GM19240 (cell line): ENCODE data around the gene CDC42SE1.
A peak's percentile ranks its signal among the peaks of the same experiment; 100 is the strongest.

Experiments
- DNase-seq: peaks from one replicate; pipeline ENCODE4 v3.0.0; 2011; ENCODE audit warnings: low spot score; ENCODE audit not compliant: insufficient read length

The CDC42SE1 gene

GRCh38 chr1:151054971-151055547, 4.4 kb downstream of the CDC42SE1 start:
- no peak for DNase-seq

- no peak for DNase-seq
These were observed 7.9 kb downstream of the CDC42SE1 start for GRCh38 chr1:151051356-151052009.

DNA sequence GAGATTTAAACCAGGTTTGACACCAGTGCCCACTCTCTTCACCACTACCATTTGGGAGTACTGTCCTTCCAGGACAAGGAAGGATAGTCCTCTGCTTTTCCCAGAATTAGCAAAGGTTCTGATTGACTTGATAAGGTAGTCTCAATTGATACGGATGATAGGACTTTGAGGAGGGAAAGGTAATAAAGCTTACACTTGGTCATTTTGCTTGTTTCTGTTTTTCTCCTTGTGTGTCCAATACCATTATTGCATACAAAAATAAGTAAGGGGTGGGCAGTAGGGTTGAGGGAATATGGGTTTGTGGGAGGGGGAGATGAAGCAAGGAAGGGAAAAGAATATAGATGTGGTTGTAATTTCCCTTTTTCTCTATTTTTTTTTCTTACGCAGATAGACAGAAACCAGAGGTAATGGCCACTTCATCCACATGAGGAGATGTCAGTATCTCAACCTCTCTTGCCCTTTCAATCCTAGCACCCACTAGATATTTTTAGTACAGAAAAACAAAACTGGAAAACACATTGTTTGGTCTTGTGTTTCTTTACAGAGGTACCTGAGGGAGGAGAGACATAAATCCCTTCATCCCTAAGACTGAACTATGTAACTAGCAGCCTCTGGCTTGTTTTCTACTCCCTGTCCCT, 9.3 kb downstream of the CDC42SE1 start:
- no peak for DNase-seq

- no peak for DNase-seq
These were observed 10.0 kb downstream of the CDC42SE1 start for GRCh38 chr1:151049458-151049857.

GRCh38 chr1:151048645-151049032, 10.8 kb downstream of the CDC42SE1 start:
- DNase-seq: no peak

DNA sequence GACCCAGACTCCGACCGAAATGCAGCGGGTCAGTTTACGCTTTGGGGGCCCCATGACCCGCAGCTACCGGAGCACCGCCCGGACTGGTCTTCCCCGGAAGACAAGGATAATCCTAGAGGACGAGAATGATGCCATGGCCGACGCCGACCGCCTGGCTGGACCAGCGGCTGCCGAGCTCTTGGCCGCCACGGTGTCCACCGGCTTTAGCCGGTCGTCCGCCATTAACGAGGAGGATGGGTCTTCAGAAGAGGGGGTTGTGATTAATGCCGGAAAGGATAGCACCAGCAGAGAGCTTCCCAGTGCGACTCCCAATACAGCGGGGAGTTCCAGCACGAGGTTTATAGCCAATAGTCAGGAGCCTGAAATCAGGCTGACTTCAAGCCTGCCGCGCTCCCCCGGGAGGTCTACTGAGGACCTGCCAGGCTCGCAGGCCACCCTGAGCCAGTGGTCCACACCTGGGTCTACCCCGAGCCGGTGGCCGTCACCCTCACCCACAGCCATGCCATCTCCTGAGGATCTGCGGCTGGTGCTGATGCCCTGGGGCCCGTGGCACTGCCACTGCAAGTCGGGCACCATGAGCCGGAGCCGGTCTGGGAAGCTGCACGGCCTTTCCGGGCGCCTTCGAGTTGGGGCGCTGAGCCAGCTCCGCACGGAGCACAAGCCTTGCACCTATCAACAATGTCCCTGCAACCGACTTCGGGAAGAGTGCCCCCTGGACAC, 11.3 kb downstream of the CDC42SE1 start:
- DNase-seq: peak; percentile 38

- DNase-seq: peak; percentile 35
These were observed 11.9 kb downstream of the CDC42SE1 start, which contains the start of gene C1orf56 for GRCh38 chr1:151047591-151047924. TSS of gene C1orf56 (plus strand) at chr1:151047751. CDS start at chr1:151047848, 97 bp downstream.

- DNase-seq: no peak
These were observed 16.3 kb downstream of the CDC42SE1 start for GRCh38 chr1:151043163-151043562.

GRCh38 chr1:151039521-151039920, 19.9 kb downstream of the CDC42SE1 start:
- DNase-seq: no peak

- DNase-seq: no peak
These were observed 22.4 kb downstream of the CDC42SE1 start for GRCh38 chr1:151037032-151037431.

GRCh38 chr1:151036356-151036755, 23.1 kb downstream of the CDC42SE1 start, which contains the start of gene BNIPL:
TSS of gene BNIPL (plus strand) at chr1:151036586. CDS start at chr1:151036726, 140 bp downstream.
- no peak for DNase-seq

GRCh38 chr1:151035167-151035566, 24.3 kb downstream of the CDC42SE1 start:
- no peak for DNase-seq

- DNase-seq: no peak
These were observed 27.3 kb downstream of the CDC42SE1 start for GRCh38 chr1:151032164-151032563.

GRCh38 chr1:151026460-151026859, 33.0 kb downstream of the CDC42SE1 start:
- no peak for DNase-seq

DNA sequence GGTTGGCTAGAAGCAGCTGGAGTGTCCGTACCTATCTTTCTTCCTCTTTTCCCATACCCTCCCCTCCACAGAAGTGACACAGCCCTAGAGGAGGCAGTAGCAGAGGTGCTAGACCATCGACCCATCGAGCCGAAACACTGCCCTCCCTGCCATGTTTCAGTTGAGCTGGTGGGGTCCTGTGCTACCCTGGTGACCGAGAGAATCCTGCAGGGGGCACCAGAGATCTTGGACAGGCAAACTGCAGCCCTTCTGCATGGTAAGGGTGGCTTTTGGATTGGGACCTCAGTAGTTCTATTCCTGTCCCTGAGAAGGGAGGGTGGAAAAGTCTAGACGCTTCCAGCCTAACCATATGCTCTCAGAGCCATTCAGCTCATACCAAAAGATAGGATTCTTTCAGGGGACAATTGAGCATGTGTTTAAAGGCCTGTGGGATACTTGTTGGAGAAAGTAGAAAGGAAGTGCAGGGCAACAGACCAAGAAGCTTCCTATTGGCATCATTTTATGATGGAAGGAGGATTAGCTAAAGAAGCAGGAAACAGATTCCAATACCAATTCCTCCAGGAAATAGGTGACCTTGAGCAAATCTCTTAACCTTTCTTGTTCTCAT, 34.8 kb downstream of the CDC42SE1 start:
- DNase-seq: peak; percentile 79

- no peak for DNase-seq
These were observed 45.9 kb downstream of the CDC42SE1 start for GRCh38 chr1:151013518-151013917.

DNA sequence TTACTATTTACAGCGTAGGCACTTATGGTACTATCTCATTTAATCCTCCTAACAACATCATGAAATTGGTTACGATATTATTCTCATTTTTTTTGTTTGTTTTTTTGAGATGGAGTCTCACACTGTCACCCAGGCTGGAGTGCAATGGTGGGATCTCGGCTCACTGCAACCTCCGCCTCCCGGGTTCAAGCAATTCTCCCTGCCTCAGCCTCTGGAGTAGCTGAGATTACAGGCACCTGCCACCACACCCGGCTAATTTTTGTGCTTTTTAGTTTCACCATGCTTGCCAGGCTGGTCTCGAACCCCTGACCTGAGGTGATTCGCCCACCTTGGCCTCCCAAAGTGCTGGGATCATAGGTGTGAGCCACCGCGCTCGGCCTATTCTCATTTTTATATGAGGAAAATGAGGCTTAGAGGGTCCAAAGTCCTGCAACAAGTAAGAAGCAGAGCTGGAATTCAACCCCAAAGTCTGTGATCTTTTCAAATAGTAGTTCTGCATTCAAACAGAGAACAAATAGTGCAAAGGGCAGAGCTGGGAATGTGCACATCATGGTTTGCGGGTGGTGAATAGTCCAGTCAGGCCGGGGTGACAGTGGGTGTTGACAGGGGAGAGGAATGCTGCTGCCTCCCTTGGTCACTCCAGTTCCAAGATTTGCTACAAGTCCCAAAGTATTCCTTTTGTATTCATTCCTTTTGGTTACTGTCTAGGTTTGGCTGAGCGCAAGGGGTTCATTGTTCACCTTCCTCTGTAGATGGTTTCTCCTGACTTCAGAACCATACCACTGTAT, 46.5 kb downstream of the CDC42SE1 start:
- no peak for DNase-seq

GRCh38 chr1:151011154-151011850, 48.1 kb downstream of the CDC42SE1 start:
- DNase-seq: no peak

DNA sequence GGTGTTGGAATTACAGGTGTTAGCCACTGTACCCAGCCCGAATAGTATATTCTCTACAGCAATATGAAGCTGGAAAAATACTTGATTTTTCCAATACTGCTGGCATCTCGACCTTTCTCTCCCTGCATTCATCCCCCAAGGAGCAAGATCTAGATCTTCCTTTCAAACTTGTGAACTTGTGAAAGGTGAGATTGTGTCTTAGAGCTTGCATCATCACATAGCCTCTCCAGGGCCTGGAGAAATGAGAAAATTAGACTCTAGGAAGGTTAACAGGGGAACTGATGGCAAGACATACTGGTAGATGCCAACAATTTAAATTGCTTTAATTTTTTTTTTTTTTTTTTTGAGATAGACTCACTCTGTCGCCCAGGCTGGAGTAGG, 49.1 kb downstream of the CDC42SE1 start:
- DNase-seq: no peak

DNA sequence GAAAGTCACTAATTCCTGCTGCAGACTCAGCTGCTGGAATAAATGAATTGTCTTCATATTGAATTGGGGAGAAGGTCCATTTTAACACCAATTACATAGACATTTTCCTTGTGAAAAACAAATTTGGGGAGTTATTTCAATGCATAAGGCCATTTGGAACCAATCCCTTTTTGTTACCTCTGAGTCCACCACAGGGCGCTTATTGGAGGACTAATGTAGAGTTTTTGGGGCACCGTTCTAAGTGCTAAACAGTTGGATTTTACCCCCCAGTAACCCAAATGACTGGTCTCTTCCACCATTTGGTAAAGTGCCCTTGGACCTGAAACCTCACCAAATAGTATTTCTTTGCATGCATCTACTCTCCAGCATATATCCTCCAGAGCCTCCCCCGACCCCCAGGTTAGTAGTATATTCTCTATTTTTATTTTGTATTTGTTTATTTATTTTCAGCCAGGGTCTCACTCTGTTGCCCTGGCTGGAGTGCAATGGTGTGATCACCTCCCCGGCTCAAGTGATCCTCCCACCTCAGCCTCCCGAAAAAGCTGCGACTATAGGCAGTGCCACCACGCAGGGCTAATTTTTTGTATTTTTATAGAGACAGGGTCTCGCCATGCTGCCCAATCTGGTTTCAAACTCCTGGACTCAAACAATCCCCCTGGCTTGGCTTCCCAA, 49.6 kb downstream of the CDC42SE1 start:
- no peak for DNase-seq
